ENCODE data around the gene MYOZ3.

Gene MYOZ3

GRCh38 chr5:150661086-150661485 lies at the start of gene MYOZ3:
Gene MYOZ3, plus strand, starts transcription at chr5:150661251. Its CDS starts 1,691 bp downstream, at chr5:150662942.
- no peak for DNase-seq

- no peak for DNase-seq
These were observed 48.6 kb upstream of the MYOZ3 start for GRCh38 chr5:150612405-150612804.

GRCh38 chr5:150612905-150613670 lies 48.0 kb upstream of the MYOZ3 start:
- no peak for DNase-seq

GRCh38 chr5:150613991-150614660 lies 46.9 kb upstream of the MYOZ3 start:
- no peak for DNase-seq

- DNase-seq: no peak
These were observed 46.4 kb upstream of the MYOZ3 start for GRCh38 chr5:150614661-150615060.

- DNase-seq: no peak
These were observed 45.8 kb upstream of the MYOZ3 start for GRCh38 chr5:150615141-150615699.

GRCh38 chr5:150616024-150616470 lies 45.0 kb upstream of the MYOZ3 start:
- no peak for DNase-seq

GRCh38 chr5:150616506-150616905 lies 44.5 kb upstream of the MYOZ3 start:
- no peak for DNase-seq

GRCh38 chr5:150618163-150618562 lies 42.9 kb upstream of the MYOZ3 start:
- DNase-seq: no peak

GRCh38 chr5:150618588-150619281 lies 42.3 kb upstream of the MYOZ3 start:
- no peak for DNase-seq

GRCh38 chr5:150619359-150620230 lies 41.5 kb upstream of the MYOZ3 start:
- no peak for DNase-seq

GRCh38 chr5:150621301-150621700 lies 39.8 kb upstream of the MYOZ3 start:
- no peak for DNase-seq

GRCh38 chr5:150622157-150622556 lies 38.9 kb upstream of the MYOZ3 start:
- DNase-seq: no peak

- no peak for DNase-seq
These were observed 37.7 kb upstream of the MYOZ3 start for GRCh38 chr5:150623152-150623877.

- no peak for DNase-seq
These were observed 37.2 kb upstream of the MYOZ3 start for GRCh38 chr5:150623878-150624216.

- no peak for DNase-seq
These were observed 36.5 kb upstream of the MYOZ3 start for GRCh38 chr5:150624334-150625163.

- no peak for DNase-seq
These were observed 35.9 kb upstream of the MYOZ3 start for GRCh38 chr5:150625164-150625535.

- DNase-seq: no peak
These were observed 35.0 kb upstream of the MYOZ3 start for GRCh38 chr5:150625831-150626746.

GRCh38 chr5:150626853-150627276 lies 34.2 kb upstream of the MYOZ3 start:
- DNase-seq: no peak
